ENCODE results near the gene SBNO2.
"Not testable (repeated sequence)": the region's sequence is repeated elsewhere in the genome, so short reads cannot be mapped to it uniquely, and the experiment has no call there.

SBNO2 gene

GRCh38 chr19:1208830-1209229 lies 34.8 kb upstream of the SBNO2 start:
- DNase-seq: not testable (repeated sequence)

- no peak for DNase-seq
These were observed 32.9 kb upstream of the SBNO2 start for GRCh38 chr19:1206864-1207450.

- no peak for DNase-seq
These were observed 32.2 kb upstream of the SBNO2 start for GRCh38 chr19:1206150-1206863.

- peak; percentile 91 for DNase-seq
These were observed 31.3 kb upstream of the SBNO2 start, which contains the start of gene STK11 for GRCh38 chr19:1205114-1206099. TSS of gene STK11 (plus strand) at chr19:1205778. CDS start at chr19:1206914, 1,136 bp downstream.

GRCh38 chr19:1200614-1201013 lies 26.5 kb upstream of the SBNO2 start:
- DNase-seq: not testable (repeated sequence)

GRCh38 chr19:1199531-1199930 lies 25.5 kb upstream of the SBNO2 start:
- DNase-seq: no peak

- DNase-seq: no peak
These were observed 15.4 kb upstream of the SBNO2 start for GRCh38 chr19:1189419-1189818.

GRCh38 chr19:1183543-1184172 lies 9.6 kb upstream of the SBNO2 start:
- peak; percentile 64 for DNase-seq

GRCh38 chr19:1182727-1183126 lies 8.7 kb upstream of the SBNO2 start:
- no peak for DNase-seq

- no peak for DNase-seq
These were observed 8.0 kb upstream of the SBNO2 start for GRCh38 chr19:1182068-1182467.

GRCh38 chr19:1181606-1182005 lies 7.5 kb upstream of the SBNO2 start:
- no peak for DNase-seq

GRCh38 chr19:1177322-1178114 lies 3.5 kb upstream of the SBNO2 start:
- peak; percentile 90 for DNase-seq

GRCh38 chr19:1173159-1173844 lies 766 bp downstream of the SBNO2 start:
- no peak for DNase-seq

- DNase-seq: peak; percentile 18
These were observed 1.5 kb downstream of the SBNO2 start for GRCh38 chr19:1172353-1173158.

GRCh38 chr19:1171755-1172352 lies 2.2 kb downstream of the SBNO2 start:
- DNase-seq: no peak

GRCh38 chr19:1170938-1171754 lies 2.9 kb downstream of the SBNO2 start:
- DNase-seq: no peak

GRCh38 chr19:1169921-1170885 lies 3.9 kb downstream of the SBNO2 start:
- DNase-seq: no peak

GRCh38 chr19:1169411-1169791 lies 4.7 kb downstream of the SBNO2 start:
- DNase-seq: no peak

Data from amniotic stem cell (primary cell).